IMR-90 (cell line): ENCODE data around the gene CDKAL1. TPM values are rescaled to one million over a fixed set of nuclear protein-coding genes. Genes with fewer than 3 reads are reported as not detected.

Experiments used
- ATAC-seq: fragments of 200-7000 bp; cut with Tn5 transposase; 2 replicates; pipeline ENCODE4 v1.9.1; 2020; ENCODE audit warnings: low read depth, mild to moderate bottlenecking, moderate library complexity
- BruUV-seq: library from RNA; stranded (reverse); fragments of 400-500 nt; replicated peaks from 2 replicates; lab custom pipeline; 2021; lab: Mats Ljungman, UMichigan
- CTCF ChIA-PET: fragments of 300-600 bp; formaldehyde crosslinking; extraction: SDS; loops from one replicate; lab custom pipeline; 2021; ENCODE audit warnings: antibody characterized with exemption; lab: Yijun Ruan, JAX
- POLR2A ChIA-PET: fragments of 300-600 bp; sonication (Branson Sonifier 250); formaldehyde crosslinking; loops from one replicate; lab custom pipeline; 2022; ENCODE audit warnings: antibody characterized with exemption; ENCODE audit not compliant: unreplicated experiment; lab: Charles Lee
- DNase-seq: peaks from one replicate; pipeline ENCODE4 v3.0.0; 2013
- H2AFZ ChIP-seq: replicated peaks from 2 replicates; pipeline ENCODE3; 2013; ENCODE audit warnings: low read length, mild to moderate bottlenecking; ENCODE audit not compliant: poor library complexity
- H2AK5ac ChIP-seq: 2 replicates; pipeline ENCODE4 v1.6.1; 2013; ENCODE audit warnings: low read depth, low read length, inconsistent platforms
- H2AK9ac ChIP-seq: replicated peaks from 2 replicates; pipeline ENCODE3; 2013; ENCODE audit warnings: mild to moderate bottlenecking, low read depth, low read length, moderate library complexity; ENCODE audit not compliant: poor library complexity
- H2BK120ac ChIP-seq: 2 replicates; pipeline ENCODE4 v1.6.1; 2013; ENCODE audit warnings: low read depth, low read length, inconsistent platforms
- H2BK15ac ChIP-seq: 3 replicates; pipeline ENCODE4 v1.6.1; 2013; ENCODE audit warnings: low read depth, low read length, inconsistent platforms
- H2BK20ac ChIP-seq: 2 replicates; pipeline ENCODE4 v1.6.1; 2013; ENCODE audit warnings: low read depth, mild to moderate bottlenecking, inconsistent platforms, low read length, moderate library complexity
- H2BK5ac ChIP-seq: 2 replicates; pipeline ENCODE4 v1.6.1; 2013; ENCODE audit warnings: mild to moderate bottlenecking, low read depth, low read length, inconsistent platforms; ENCODE audit not compliant: poor library complexity, severe bottlenecking
- H3K14ac ChIP-seq: replicated peaks from 2 replicates; pipeline ENCODE4 v1.6.1; 2013; ENCODE audit warnings: low read depth, low read length, inconsistent platforms
- H3K18ac ChIP-seq: 2 replicates; pipeline ENCODE4 v1.6.1; 2013; ENCODE audit warnings: low read depth, low read length, control low read depth
- H3K23ac ChIP-seq: 2 replicates; pipeline ENCODE4 v1.6.1; 2013; ENCODE audit warnings: low read depth, low read length, inconsistent platforms
- H3K27ac ChIP-seq: 2 replicates; pipeline ENCODE4 v1.5.1; 2013; ENCODE audit warnings: mild to moderate bottlenecking, control low read depth, low read length; ENCODE audit not compliant: insufficient read depth
- H3K27me3 ChIP-seq: 2 replicates; pipeline ENCODE4 v1.6.1; 2013; ENCODE audit warnings: low read length; ENCODE audit not compliant: control insufficient read depth, insufficient read depth
- H3K36me3 ChIP-seq: 2 replicates; pipeline ENCODE4 v1.6.1; 2013; ENCODE audit warnings: low read length, mixed read lengths; ENCODE audit not compliant: control insufficient read depth, insufficient read depth
- H3K4ac ChIP-seq: 2 replicates; pipeline ENCODE4 v1.6.1; 2013; ENCODE audit warnings: low read depth, low read length, inconsistent platforms
- H3K4me1 ChIP-seq: 2 replicates; pipeline ENCODE4 v1.6.1; 2013; ENCODE audit warnings: low read length, mixed read lengths; ENCODE audit not compliant: control insufficient read depth, insufficient read depth
- H3K4me2 ChIP-seq: 2 replicates; pipeline ENCODE4 v1.6.1; 2013; ENCODE audit warnings: low read depth, mild to moderate bottlenecking, control low read depth, low read length, moderate library complexity
- H3K4me3 ChIP-seq: 2 replicates; pipeline ENCODE4 v1.5.1; 2013; ENCODE audit warnings: low read depth, mild to moderate bottlenecking, control low read depth, low read length, moderate library complexity; ENCODE audit not compliant: insufficient read depth
- H3K56ac ChIP-seq: 2 replicates; pipeline ENCODE4 v1.6.1; 2013; ENCODE audit warnings: low read length, inconsistent platforms; ENCODE audit not compliant: insufficient read depth; ENCODE audit errors: extremely low read depth
- H3K79me1 ChIP-seq, 2 experiments: 2 replicates each; pipeline ENCODE4 v1.6.1; 2013; ENCODE audit warnings: low read length in 2 of 2, inconsistent platforms in 1 of 2, low read depth in 1 of 2
- H3K9ac ChIP-seq: 2 replicates; pipeline ENCODE4 v1.6.1; 2013; ENCODE audit warnings: low read depth, low read length, control low read depth
- H3K9me1 ChIP-seq: 2 replicates; pipeline ENCODE4 v1.6.1; 2013; ENCODE audit warnings: low read length, inconsistent platforms; ENCODE audit not compliant: insufficient read depth
- H3K9me3 ChIP-seq: 2 replicates; pipeline ENCODE4 v1.6.1; 2013; ENCODE audit warnings: low read length; ENCODE audit not compliant: control insufficient read depth, insufficient read depth
- H4K20me1 ChIP-seq: 2 replicates; pipeline ENCODE4 v1.6.1; 2013; ENCODE audit warnings: low read length, inconsistent platforms; ENCODE audit not compliant: insufficient read depth
- H4K5ac ChIP-seq: 2 replicates; pipeline ENCODE4 v1.6.1; 2013; ENCODE audit warnings: mild to moderate bottlenecking, low read depth, low read length, control low read depth
- H4K8ac ChIP-seq, 2 experiments: 2 replicates each; pipeline ENCODE4 v1.6.1; 2013; ENCODE audit warnings: low read depth in 2 of 2, low read length in 2 of 2, control low read depth in 1 of 2, inconsistent platforms in 1 of 2
- H4K91ac ChIP-seq: 2 replicates; pipeline ENCODE4 v1.6.1; 2013; ENCODE audit warnings: low read depth, low read length, inconsistent platforms; ENCODE audit not compliant: insufficient read depth
- CTCF ChIP-seq: conservative IDR thresholded peaks from 2 replicates; pipeline ENCODE4 v1.5.1; 2012; ENCODE audit warnings: mild to moderate bottlenecking, low read depth, low read length, improper control_type of control experiment
- MAFK ChIP-seq: IDR thresholded peaks from 2 replicates; pipeline ENCODE4 v1.6.1; 2012; ENCODE audit warnings: low read depth, low read length, improper control_type of control experiment
- NFE2L2 ChIP-seq: fragments of 150-350 bp; IDR thresholded peaks from 2 replicates; pipeline ENCODE4 v1.6.1; 2016; ENCODE audit warnings: low read depth, mild to moderate bottlenecking, low read length
- POLR2A ChIP-seq: IDR thresholded peaks from 2 replicates; pipeline ENCODE4 v1.6.1; 2012; ENCODE audit warnings: mild to moderate bottlenecking, low read depth, low read length
- RFX5 ChIP-seq: IDR thresholded peaks from 2 replicates; pipeline ENCODE4 v1.8.0; 2012; ENCODE audit warnings: low read depth, mild to moderate bottlenecking, low read length, moderate library complexity
- WGBS, 2 experiments: methylation state at CpG; one replicate each; pipeline versions ENCODE4 v1.1.5 to v1.1.7; 2013; ENCODE audit warnings: missing lambda C conversion rate in 2 of 2; ENCODE audit not compliant: insufficient read length in 1 of 2; ENCODE audit errors: extremely low coverage in 2 of 2; 5-methylcytosine and 5-hydroxymethylcytosine counted together
- dilution Hi-C: fragments of 300-500 bp; cut with HindIII; formaldehyde crosslinking; loops from one replicate; pipeline ENCODE4 v1.14.3; 2018; ENCODE audit warnings: low sequenced_read_pairs; ENCODE audit not compliant: unreplicated experiment
- in situ Hi-C: fragments of 300-500 bp; cut with MboI; formaldehyde crosslinking; loops from 3 replicates; pipeline ENCODE4 v1.14.3; 2019; ENCODE audit warnings: low sequenced_read_pairs, inconsistent platforms, mixed read lengths
- intact Hi-C: fragments of 100-400 bp; cut with micrococcal nuclease; formaldehyde crosslinking; loops from 2 replicates; pipeline ENCODE4 v1.10.0; 2022
- polyA plus RNA-seq, 3 experiments: library from polyadenylated mRNA; depleted of rRNA; stranded (reverse); fragments of >200 nt; gene quantifications; 2 replicates each; pipeline ENCODE4 v1.2.3, GENCODE V29; 2012; ENCODE audit warnings: low replicate concordance in 1 of 3
- total RNA-seq: library from RNA; depleted of rRNA; stranded (reverse); fragments of >200 nt; gene quantifications from 2 replicates; pipeline ENCODE4 v1.2.3, GENCODE V29; 2012
- TF ChIP-seq, protein P1 (sequence below): fragments of 150-350 bp; IDR thresholded peaks from 2 replicates; pipeline ENCODE4 v1.6.1; 2016; ENCODE audit warnings: low read depth, mild to moderate bottlenecking, low read length, moderate library complexity, borderline replicate concordance

The CDKAL1 gene
- total and polyA plus RNA-seq, 2 of the 4 experiments (the other 2 are of a cell fraction), result 3.7 to 13.1 TPM

- Histone ChIP-seq H3K23ac (no peak overlapping the region), H2AK5ac (no peak overlapping the region), H3K27ac (no peak overlapping the region), H2AFZ (no peak overlapping the region), H2AK9ac (no peak overlapping the region), H3K4ac (no peak overlapping the region), H4K8ac (no peak overlapping the region), H3K9me1 (peaks cover 4% of the 10 kb centered on the region; the same call in 1 of the 2 replicates), H3K18ac (no peak overlapping the region), H3K4me3 (no peak overlapping the region), H3K79me1 (no peaks in the 10 kb centered on the region), H3K4me2 (no peak overlapping the region), H3K9ac (no peak overlapping the region), H2BK120ac (no peak overlapping the region), H2BK20ac (no peak overlapping the region), H4K20me1 (no peaks in the 10 kb centered on the region), H3K27me3 (no peaks in the 10 kb centered on the region), H2BK15ac (no peak overlapping the region), H3K14ac (no peak overlapping the region), H3K9me3 (no peaks in the 10 kb centered on the region), H3K4me1 (peaks cover 7% of the 10 kb centered on the region), H4K5ac (no peak overlapping the region), H2BK5ac (no peak overlapping the region), H4K91ac (no peak overlapping the region), H3K56ac (no peak overlapping the region), H3K36me3 (no peaks in the 10 kb centered on the region)
- no TSS peak for BruUV-seq
- TF ChIP-seq NFE2L2 (no peak), RFX5 (no peak), MAFK (no peak), CTCF (no peak), POLR2A (no peak)
- TF ChIP-seq, protein P1, sequence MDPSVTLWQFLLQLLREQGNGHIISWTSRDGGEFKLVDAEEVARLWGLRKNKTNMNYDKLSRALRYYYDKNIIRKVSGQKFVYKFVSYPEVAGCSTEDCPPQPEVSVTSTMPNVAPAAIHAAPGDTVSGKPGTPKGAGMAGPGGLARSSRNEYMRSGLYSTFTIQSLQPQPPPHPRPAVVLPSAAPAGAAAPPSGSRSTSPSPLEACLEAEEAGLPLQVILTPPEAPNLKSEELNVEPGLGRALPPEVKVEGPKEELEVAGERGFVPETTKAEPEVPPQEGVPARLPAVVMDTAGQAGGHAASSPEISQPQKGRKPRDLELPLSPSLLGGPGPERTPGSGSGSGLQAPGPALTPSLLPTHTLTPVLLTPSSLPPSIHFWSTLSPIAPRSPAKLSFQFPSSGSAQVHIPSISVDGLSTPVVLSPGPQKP, result no peak
- intact Hi-C loops, result no loop called here
- ChIA-PET POLR2A (no interaction called here), CTCF (no interaction called here)
- in situ Hi-C loops, result no loop called here
- dilution Hi-C loops, result no loop called here
- ATAC-seq (no peak), DNase-seq (no peak)
- WGBS, 2 experiments, result no CpG with 5 or more reads among the region's 2 CpGs
Observed at GRCh38 chr6:20948556-20948955, 414.3 kb downstream of the CDKAL1 start.
